Colonic mucosa (tissue), 4 donors: ENCODE results near the gene VSIG8. TPM values are rescaled to one million over a fixed set of nuclear protein-coding genes. Genes with fewer than 3 reads are reported as not detected.

Experiments used
- DNase-seq: peaks from one replicate; pipeline ENCODE4 v3.0.0-alpha.2; 2020
- H3K27ac ChIP-seq: fragments of 200-600 bp; one replicate; pipeline ENCODE4 v1.8.0; 2021
- H3K27me3 ChIP-seq: fragments of 200-600 bp; one replicate; pipeline ENCODE4 v1.8.0; 2021
- H3K36me3 ChIP-seq: fragments of 200-600 bp; one replicate; pipeline ENCODE4 v1.8.0; 2021
- H3K4me1 ChIP-seq: fragments of 200-600 bp; one replicate; pipeline ENCODE4 v1.8.0; 2021; ENCODE audit warnings: mild to moderate bottlenecking
- H3K4me3 ChIP-seq: fragments of 200-600 bp; one replicate; pipeline ENCODE4 v1.8.0; 2021
- H3K9ac ChIP-seq, 2 donors: one replicate each; pipeline ENCODE4 v1.7.0; 2013; ENCODE audit warnings: control low read depth in 2 of 2, low read depth in 2 of 2, low read length in 2 of 2
- H3K9me3 ChIP-seq: fragments of 200-600 bp; one replicate; pipeline ENCODE4 v1.8.0; 2021
- intact Hi-C: fragments of 100-400 bp; cut with DNase I; formaldehyde crosslinking; loops from one replicate; pipeline ENCODE4 v1.14.1; 2022
- microRNA-seq: library from miRNA; unstranded; fragments of <30 nt; microRNA quantifications from one replicate; pipeline ENCODE4, GENCODE V29; 2019
- total RNA-seq, 2 donors: library from RNA; stranded (reverse); fragmentation: NEBNext Ultra II Directional in 1 of 2; extraction: Animal tissue kit (Norgen Biotek cat#: 25700) in 1 of 2; gene quantifications; one replicate each; pipeline ENCODE4 v1.2.1, GENCODE V29; 2021
- TF ChIP-seq, protein P1 (sequence below): fragments of 200-600 bp; IDR thresholded peaks from one replicate; pipeline ENCODE4 v1.8.0; 2022; ENCODE audit warnings: antibody characterized with exemption, mild to moderate bottlenecking
- donor health status: healthy.
- donor health status: DM: no; HTN: no; CAD: no.
- donor health status: DM: no; HTN: no; CAD: no.

VSIG8 gene
- total RNA-seq, 2 donors from 2014 or later = not detected

DNA sequence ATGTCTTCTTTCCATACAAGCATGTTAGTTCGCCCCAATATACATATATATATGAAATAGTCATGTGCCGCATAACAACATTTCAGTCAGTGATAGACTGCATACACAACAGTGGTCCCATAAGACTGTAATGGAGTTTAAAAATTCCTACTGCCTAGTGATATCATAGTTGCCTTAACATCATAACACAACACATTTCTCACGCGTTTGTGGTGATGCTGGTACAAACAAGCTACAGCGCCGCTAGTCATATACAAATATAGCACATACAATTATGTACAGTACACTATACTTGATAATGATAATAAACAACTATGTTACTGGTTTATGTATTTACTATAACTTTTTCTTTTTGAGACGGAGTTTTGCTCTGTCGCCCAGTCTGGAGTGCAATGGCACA, 46.5 kb downstream of the VSIG8 start:
- no peak overlapping the region for H3K4me3 ChIP-seq
- H3K4me1 ChIP-seq = no peaks in the 10 kb centered on the region
- intact Hi-C loops = no loop called here
- no peaks in the 10 kb centered on the region for H3K36me3 ChIP-seq
- TF ChIP-seq, protein P1, sequence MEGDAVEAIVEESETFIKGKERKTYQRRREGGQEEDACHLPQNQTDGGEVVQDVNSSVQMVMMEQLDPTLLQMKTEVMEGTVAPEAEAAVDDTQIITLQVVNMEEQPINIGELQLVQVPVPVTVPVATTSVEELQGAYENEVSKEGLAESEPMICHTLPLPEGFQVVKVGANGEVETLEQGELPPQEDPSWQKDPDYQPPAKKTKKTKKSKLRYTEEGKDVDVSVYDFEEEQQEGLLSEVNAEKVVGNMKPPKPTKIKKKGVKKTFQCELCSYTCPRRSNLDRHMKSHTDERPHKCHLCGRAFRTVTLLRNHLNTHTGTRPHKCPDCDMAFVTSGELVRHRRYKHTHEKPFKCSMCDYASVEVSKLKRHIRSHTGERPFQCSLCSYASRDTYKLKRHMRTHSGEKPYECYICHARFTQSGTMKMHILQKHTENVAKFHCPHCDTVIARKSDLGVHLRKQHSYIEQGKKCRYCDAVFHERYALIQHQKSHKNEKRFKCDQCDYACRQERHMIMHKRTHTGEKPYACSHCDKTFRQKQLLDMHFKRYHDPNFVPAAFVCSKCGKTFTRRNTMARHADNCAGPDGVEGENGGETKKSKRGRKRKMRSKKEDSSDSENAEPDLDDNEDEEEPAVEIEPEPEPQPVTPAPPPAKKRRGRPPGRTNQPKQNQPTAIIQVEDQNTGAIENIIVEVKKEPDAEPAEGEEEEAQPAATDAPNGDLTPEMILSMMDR = no peak
- DNase-seq = no peak
- no peaks in the 10 kb centered on the region for H3K9me3 ChIP-seq
- H3K9ac ChIP-seq = no peak overlapping the region
- no peaks in the 10 kb centered on the region for H3K27me3 ChIP-seq
- H3K27ac ChIP-seq = no peak overlapping the region

DNA sequence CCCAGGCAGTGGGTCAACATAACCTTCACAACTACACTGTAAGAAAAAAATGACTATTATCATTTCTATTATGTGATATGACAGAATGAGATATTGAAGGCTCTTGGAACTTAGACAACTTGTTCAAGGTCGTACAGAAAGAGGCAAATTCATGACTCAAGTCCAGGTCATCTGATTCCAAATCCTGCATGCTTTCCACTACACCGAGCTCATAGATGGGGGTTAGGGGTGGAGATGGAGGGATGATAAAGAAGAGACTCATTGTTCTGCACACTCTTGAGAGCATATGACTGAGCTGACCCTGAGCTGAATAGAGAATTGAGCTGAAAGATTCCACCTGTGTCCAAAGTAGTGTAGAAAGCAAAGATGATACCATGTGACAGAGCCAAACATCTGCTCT, 57.5 kb downstream of the VSIG8 start:
- DNase-seq = no peak
- TF ChIP-seq, protein P1 = no peak
- H3K9me3 ChIP-seq = no peaks in the 10 kb centered on the region

More for the DNA sequence above, 57.5 kb downstream of the VSIG8 start:
- no peaks in the 10 kb centered on the region for H3K4me1 ChIP-seq
- no peak overlapping the region for H3K27ac ChIP-seq
- intact Hi-C loops = no loop called here
- no peak overlapping the region for H3K4me3 ChIP-seq
- H3K9ac ChIP-seq = no peak overlapping the region
- no peaks in the 10 kb centered on the region for H3K27me3 ChIP-seq
- no peaks in the 10 kb centered on the region for H3K36me3 ChIP-seq

Small RNA genes within 50 kb of the gene (microRNA-seq; reads per million reads assigned to microRNA genes)
- not detected for gene MIR4259

Other genes starting within 250 kb of the VSIG8 start
- 1 to 10 TPM in 1 of 2 donors, not detected in 1; 1.9 TPM for gene CRP, start 148.1 kb downstream of the VSIG8 start, total RNA-seq
- 10 to 100 TPM; 43.3 to 50.4 TPM for gene DUSP23, start 81.7 kb downstream of the VSIG8 start, total RNA-seq
- not detected for gene FCRL6, start 60.3 kb downstream of the VSIG8 start, total RNA-seq
- 1 to 10 TPM; 1.5 to 1.9 TPM for gene SLAMF8, start 35.8 kb downstream of the VSIG8 start, total RNA-seq
- gene CFAP45, start 37.5 kb upstream of the VSIG8 start, total RNA-seq = under 1 TPM in 1 of 2 donors, not detected in 1; 0.30 TPM
- gene TAGLN2, start 62.9 kb upstream of the VSIG8 start, total RNA-seq = 100 to 1,000 TPM; 354 to 515 TPM
- gene IGSF9, start 83.0 kb upstream of the VSIG8 start, total RNA-seq = 10 to 100 TPM; 14.1 to 41.8 TPM
- gene SLAMF9, start 91.6 kb upstream of the VSIG8 start, total RNA-seq = not detected
- gene PIGM, start 169.3 kb upstream of the VSIG8 start, total RNA-seq = 1 to 10 TPM; 4.0 to 6.2 TPM
- under 1 TPM in 1 of 2 donors, not detected in 1; 0.29 TPM for gene KCNJ10, start 207.5 kb upstream of the VSIG8 start, total RNA-seq
- gene KCNJ9, start 218.9 kb upstream of the VSIG8 start, total RNA-seq = under 1 TPM; 0.11 to 0.30 TPM
- 10 to 100 TPM; 53.6 to 60.2 TPM for gene IGSF8, start 236.0 kb upstream of the VSIG8 start, total RNA-seq